ENCODE results near the gene ARMS2.

DNA sequence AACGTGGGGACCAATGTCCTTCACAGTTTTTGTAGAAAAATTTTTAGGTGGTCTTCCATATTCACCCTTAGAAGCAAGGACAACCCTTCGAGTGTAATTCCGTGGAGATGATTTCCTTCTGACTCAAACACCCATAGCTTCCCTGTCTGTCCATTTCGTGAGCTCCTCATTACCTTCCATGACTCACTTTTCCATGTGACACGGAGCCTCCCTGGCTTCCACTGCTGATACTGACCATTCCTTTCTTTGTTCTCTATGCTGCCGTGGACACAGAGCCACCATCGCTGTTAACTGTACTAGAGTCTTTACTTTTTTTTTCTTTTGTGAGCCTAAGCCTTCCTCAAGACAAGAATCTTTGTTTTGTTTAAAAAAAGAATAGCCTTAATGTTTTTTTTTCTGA is 12.5 kb upstream of the ARMS2 start:
- TF ChIP-seq CREB1 (IDR thresholded peaks at IDR 0.05) (no peak), CREB1 (CRISPR knock-in tag; IDR thresholded peaks at IDR 0.05) (no peak), KDM1A (CRISPR knock-in tag; IDR thresholded peaks at IDR 0.05) (no peak), DNMT1 (CRISPR knock-in tag; IDR thresholded peaks at IDR 0.05) (no peak), ZNF3 (CRISPR knock-in tag; IDR thresholded peaks at IDR 0.05) (no peak), POLR2AphosphoS5 (IDR thresholded peaks at IDR 0.05; ENCODE audit: low read depth, low read length) (no peak), NR2F1 (CRISPR knock-in tag; IDR thresholded peaks at IDR 0.05) (no peak), FOSL1 (CRISPR knock-in tag; IDR thresholded peaks at IDR 0.05; ENCODE audit: borderline replicate concordance) (no peak)
- TF ChIP-seq, protein P1, sequence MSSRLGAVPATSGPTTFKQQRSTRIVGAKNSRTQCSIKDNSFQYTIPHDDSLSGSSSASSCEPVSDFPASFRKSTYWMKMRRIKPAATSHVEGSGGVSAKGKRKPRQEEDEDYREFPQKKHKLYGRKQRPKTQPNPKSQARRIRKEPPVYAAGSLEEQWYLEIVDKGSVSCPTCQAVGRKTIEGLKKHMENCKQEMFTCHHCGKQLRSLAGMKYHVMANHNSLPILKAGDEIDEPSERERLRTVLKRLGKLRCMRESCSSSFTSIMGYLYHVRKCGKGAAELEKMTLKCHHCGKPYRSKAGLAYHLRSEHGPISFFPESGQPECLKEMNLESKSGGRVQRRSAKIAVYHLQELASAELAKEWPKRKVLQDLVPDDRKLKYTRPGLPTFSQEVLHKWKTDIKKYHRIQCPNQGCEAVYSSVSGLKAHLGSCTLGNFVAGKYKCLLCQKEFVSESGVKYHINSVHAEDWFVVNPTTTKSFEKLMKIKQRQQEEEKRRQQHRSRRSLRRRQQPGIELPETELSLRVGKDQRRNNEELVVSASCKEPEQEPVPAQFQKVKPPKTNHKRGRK (CRISPR knock-in tag; IDR thresholded peaks at IDR 0.05), result no peak
- TF ChIP-seq, protein P2, sequence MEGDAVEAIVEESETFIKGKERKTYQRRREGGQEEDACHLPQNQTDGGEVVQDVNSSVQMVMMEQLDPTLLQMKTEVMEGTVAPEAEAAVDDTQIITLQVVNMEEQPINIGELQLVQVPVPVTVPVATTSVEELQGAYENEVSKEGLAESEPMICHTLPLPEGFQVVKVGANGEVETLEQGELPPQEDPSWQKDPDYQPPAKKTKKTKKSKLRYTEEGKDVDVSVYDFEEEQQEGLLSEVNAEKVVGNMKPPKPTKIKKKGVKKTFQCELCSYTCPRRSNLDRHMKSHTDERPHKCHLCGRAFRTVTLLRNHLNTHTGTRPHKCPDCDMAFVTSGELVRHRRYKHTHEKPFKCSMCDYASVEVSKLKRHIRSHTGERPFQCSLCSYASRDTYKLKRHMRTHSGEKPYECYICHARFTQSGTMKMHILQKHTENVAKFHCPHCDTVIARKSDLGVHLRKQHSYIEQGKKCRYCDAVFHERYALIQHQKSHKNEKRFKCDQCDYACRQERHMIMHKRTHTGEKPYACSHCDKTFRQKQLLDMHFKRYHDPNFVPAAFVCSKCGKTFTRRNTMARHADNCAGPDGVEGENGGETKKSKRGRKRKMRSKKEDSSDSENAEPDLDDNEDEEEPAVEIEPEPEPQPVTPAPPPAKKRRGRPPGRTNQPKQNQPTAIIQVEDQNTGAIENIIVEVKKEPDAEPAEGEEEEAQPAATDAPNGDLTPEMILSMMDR (CRISPR knock-in tag; IDR thresholded peaks at IDR 0.05), result no peak
- TF ChIP-seq, protein P3, sequence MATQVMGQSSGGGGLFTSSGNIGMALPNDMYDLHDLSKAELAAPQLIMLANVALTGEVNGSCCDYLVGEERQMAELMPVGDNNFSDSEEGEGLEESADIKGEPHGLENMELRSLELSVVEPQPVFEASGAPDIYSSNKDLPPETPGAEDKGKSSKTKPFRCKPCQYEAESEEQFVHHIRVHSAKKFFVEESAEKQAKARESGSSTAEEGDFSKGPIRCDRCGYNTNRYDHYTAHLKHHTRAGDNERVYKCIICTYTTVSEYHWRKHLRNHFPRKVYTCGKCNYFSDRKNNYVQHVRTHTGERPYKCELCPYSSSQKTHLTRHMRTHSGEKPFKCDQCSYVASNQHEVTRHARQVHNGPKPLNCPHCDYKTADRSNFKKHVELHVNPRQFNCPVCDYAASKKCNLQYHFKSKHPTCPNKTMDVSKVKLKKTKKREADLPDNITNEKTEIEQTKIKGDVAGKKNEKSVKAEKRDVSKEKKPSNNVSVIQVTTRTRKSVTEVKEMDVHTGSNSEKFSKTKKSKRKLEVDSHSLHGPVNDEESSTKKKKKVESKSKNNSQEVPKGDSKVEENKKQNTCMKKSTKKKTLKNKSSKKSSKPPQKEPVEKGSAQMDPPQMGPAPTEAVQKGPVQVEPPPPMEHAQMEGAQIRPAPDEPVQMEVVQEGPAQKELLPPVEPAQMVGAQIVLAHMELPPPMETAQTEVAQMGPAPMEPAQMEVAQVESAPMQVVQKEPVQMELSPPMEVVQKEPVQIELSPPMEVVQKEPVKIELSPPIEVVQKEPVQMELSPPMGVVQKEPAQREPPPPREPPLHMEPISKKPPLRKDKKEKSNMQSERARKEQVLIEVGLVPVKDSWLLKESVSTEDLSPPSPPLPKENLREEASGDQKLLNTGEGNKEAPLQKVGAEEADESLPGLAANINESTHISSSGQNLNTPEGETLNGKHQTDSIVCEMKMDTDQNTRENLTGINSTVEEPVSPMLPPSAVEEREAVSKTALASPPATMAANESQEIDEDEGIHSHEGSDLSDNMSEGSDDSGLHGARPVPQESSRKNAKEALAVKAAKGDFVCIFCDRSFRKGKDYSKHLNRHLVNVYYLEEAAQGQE (IDR thresholded peaks at IDR 0.05; ENCODE audit: borderline replicate concordance in 1 of 2, low read depth in 1 of 2, low read length in 2 of 2), result no peak
- TF ChIP-seq, protein P4, sequence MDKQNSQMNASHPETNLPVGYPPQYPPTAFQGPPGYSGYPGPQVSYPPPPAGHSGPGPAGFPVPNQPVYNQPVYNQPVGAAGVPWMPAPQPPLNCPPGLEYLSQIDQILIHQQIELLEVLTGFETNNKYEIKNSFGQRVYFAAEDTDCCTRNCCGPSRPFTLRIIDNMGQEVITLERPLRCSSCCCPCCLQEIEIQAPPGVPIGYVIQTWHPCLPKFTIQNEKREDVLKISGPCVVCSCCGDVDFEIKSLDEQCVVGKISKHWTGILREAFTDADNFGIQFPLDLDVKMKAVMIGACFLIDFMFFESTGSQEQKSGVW (CRISPR knock-in tag; IDR thresholded peaks at IDR 0.05; ENCODE audit: borderline replicate concordance), result no peak
- TF ChIP-seq, protein P5, sequence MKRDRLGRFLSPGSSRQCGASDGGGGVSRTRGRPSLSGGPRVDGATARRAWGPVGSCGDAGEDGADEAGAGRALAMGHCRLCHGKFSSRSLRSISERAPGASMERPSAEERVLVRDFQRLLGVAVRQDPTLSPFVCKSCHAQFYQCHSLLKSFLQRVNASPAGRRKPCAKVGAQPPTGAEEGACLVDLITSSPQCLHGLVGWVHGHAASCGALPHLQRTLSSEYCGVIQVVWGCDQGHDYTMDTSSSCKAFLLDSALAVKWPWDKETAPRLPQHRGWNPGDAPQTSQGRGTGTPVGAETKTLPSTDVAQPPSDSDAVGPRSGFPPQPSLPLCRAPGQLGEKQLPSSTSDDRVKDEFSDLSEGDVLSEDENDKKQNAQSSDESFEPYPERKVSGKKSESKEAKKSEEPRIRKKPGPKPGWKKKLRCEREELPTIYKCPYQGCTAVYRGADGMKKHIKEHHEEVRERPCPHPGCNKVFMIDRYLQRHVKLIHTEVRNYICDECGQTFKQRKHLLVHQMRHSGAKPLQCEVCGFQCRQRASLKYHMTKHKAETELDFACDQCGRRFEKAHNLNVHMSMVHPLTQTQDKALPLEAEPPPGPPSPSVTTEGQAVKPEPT (CRISPR knock-in tag; IDR thresholded peaks at IDR 0.05; ENCODE audit: low read depth), result no peak

All from HepG2 (cell line).